ENCODE data around the gene SHISAL1.
"Not testable (repeated sequence)": the region's sequence is repeated elsewhere in the genome, so short reads cannot be mapped to it uniquely, and the experiment has no call there.

Gene SHISAL1

GRCh38 chr22:44328326-44328725 is 15.6 kb upstream of the SHISAL1 start:
- no peak for DNase-seq (ENCODE audit: low read depth)

GRCh38 chr22:44326491-44326885 is 13.7 kb upstream of the SHISAL1 start:
- no peak for DNase-seq (ENCODE audit: low read depth)

- peak; percentile 69 for DNase-seq (ENCODE audit: low read depth)
Observed at GRCh38 chr22:44325718-44326490, 13.2 kb upstream of the SHISAL1 start.

GRCh38 chr22:44323140-44323790 is 10.5 kb upstream of the SHISAL1 start:
- not testable (repeated sequence) for DNase-seq (ENCODE audit: low read depth)

GRCh38 chr22:44319685-44320084 is 6.9 kb upstream of the SHISAL1 start:
- no peak for DNase-seq (ENCODE audit: low read depth)

GRCh38 chr22:44318751-44319150 is 6.0 kb upstream of the SHISAL1 start:
- no peak for DNase-seq (ENCODE audit: low read depth)

- DNase-seq (ENCODE audit: low read depth): no peak
Observed at GRCh38 chr22:44317886-44318637, 5.3 kb upstream of the SHISAL1 start.

- DNase-seq (ENCODE audit: low read depth): no peak
Observed at GRCh38 chr22:44317123-44317444, 4.3 kb upstream of the SHISAL1 start.

- DNase-seq (ENCODE audit: low read depth): no peak
Observed at GRCh38 chr22:44316393-44317122, 3.8 kb upstream of the SHISAL1 start.

- DNase-seq (ENCODE audit: low read depth): no peak
Observed at GRCh38 chr22:44314425-44315067, 1.8 kb upstream of the SHISAL1 start.

- DNase-seq (ENCODE audit: low read depth): no peak
Observed at GRCh38 chr22:44313385-44314006, 745 bp upstream of the SHISAL1 start.

- peak; percentile 81 for DNase-seq (ENCODE audit: low read depth)
Observed at GRCh38 chr22:44311855-44312170, 938 bp downstream of the SHISAL1 start.

- no peak for DNase-seq (ENCODE audit: low read depth)
Observed at GRCh38 chr22:44311104-44311854, 1.5 kb downstream of the SHISAL1 start.

GRCh38 chr22:44309647-44310046 is 3.1 kb downstream of the SHISAL1 start:
- no peak for DNase-seq (ENCODE audit: low read depth)

GRCh38 chr22:44309137-44309536 is 3.6 kb downstream of the SHISAL1 start:
- DNase-seq (ENCODE audit: low read depth): peak; percentile 98

GRCh38 chr22:44307509-44308169 is 5.1 kb downstream of the SHISAL1 start:
- DNase-seq (ENCODE audit: low read depth): no peak

- peak; percentile 22 for DNase-seq (ENCODE audit: low read depth)
Observed at GRCh38 chr22:44305888-44306287, 6.9 kb downstream of the SHISAL1 start.

GRCh38 chr22:44305455-44305854 is 7.3 kb downstream of the SHISAL1 start:
- no peak for DNase-seq (ENCODE audit: low read depth)

- DNase-seq (ENCODE audit: low read depth): no peak
Observed at GRCh38 chr22:44304911-44305310, 7.8 kb downstream of the SHISAL1 start.

GRCh38 chr22:44304354-44304753 is 8.4 kb downstream of the SHISAL1 start:
- peak; percentile 79 for DNase-seq (ENCODE audit: low read depth)

Data from EH (cell line).